GM18861 (cell line): ENCODE data around the gene COPB1.

Experiments
- ATAC-seq: cut with Tn5 transposase; IDR thresholded peaks from one replicate; pipeline ENCODE4 v1.9.1; 2021; ENCODE audit not compliant: unreplicated experiment

COPB1 gene

GRCh38 chr11:14506532-14506931 is 6.9 kb upstream of the COPB1 start:
- no peak for ATAC-seq

DNA sequence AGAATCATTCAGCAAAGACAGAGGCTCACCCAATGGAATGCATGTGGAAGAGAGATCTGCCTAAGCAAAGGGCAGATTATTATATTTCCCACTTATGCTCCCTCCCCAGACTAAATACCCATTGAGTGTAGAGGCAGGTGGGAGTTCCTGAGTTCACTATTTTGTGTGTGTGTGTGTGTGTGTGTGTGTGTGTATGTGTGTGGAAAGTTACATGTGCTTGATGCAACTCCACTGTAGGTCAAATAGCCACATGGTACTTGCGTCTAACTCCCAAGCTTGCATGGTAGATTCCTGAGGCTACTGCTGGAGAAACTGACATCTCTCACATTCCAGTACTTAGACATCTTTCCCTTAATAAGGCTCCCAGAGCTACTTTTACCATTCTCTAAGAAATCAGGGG is 3.4 kb upstream of the COPB1 start:
- no peak for ATAC-seq

- ATAC-seq = no peak
These were observed 2.4 kb upstream of the COPB1 start for GRCh38 chr11:14502039-14502438.

DNA sequence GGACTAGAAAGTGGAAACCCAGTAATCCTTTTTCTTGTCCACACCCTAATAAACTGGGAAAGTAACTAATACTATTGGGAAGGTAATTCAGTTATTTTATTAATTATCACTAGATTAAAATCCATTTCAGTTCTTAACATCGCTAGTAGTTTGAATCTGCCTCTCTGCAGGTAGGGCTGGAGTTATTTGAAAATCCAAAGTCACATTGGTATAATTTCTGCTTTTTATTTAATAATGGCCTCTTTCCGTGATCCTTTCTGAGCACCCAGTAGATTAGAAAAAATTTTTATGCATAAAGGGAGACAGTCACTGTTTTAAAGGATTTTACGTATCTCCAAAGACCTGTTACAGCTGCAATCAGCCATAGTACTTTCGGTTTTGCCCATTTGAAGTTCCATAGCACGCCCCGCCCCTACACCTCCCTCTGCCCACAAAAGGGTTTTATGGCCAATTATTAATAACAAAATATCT is 605 bp upstream of the COPB1 start:
- ATAC-seq = peak; percentile 25

DNA sequence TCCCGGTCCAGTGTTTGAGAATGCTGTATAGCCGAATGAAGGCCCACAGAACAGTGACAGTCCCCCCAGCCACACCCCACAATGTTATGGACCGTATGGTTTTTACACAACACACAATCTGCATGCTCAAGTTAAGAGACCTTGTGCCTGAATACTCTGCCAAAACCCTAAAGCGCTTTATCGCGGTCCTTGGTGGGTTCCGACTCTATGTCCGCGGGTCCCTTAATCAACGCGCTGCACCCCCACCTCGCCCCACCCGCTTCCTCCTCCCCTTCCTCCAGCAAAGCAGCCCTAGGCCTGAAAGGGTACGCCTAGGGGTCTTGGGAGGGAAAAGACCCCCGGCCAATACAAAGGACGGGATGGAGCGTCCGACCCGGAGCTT is 442 bp downstream of the COPB1 start:
- ATAC-seq = no peak

DNA sequence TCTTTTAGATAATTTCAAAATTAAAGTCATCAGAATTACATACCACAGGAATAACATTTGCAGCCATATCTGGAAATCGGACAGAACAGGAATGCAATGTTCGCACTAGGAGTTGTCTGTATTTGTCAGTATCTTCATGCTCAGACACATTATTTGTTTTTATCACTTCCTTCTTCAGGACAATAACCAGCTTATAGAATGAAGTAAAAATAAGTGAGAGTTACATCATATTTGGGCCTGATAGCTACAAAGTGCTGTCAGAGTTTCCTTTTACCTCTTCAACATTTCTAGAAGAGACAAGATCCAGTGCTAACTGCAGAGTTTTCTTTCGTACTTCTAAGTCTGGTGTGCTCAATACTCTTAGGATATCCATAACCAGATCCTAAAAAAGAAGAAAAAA is 18.9 kb downstream of the COPB1 start:
- ATAC-seq = no peak

DNA sequence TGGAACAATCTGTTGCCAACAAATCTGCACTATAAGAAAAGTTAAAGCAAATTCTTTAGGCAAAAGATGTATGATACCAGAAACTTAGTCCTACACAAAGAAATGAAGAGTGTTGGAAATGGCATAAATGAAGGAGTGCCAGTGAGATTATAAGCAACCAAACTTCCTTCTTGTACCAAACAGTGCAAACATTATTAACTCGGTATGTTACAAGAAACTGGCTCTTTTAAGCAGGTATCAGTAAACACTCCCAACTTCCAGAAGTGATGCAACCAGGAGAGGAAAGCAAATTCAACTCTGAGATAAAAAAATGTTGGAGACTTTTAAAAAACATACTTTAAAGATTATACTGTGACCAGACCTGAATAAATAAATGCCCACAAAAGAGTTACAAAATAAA is 28.5 kb downstream of the COPB1 start:
- no peak for ATAC-seq

DNA sequence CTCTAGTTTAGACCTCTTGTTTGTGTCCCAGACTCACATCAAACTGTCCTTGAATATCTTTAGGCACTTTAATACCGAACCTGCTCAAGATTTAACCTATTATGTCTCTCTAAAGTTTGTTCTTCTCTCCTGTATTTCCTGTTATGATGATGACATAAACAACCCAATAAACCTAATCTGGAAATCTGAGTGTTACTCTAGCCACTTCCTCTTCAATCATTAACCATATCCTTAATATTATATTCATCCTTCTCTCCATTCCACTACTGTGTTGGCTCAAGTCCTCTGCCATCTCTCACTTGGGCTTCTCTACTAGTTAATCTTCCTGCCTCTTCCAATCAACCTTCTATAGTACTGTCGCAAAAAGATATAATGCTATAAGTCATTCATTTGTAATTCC is 36.0 kb downstream of the COPB1 start:
- no peak for ATAC-seq

DNA sequence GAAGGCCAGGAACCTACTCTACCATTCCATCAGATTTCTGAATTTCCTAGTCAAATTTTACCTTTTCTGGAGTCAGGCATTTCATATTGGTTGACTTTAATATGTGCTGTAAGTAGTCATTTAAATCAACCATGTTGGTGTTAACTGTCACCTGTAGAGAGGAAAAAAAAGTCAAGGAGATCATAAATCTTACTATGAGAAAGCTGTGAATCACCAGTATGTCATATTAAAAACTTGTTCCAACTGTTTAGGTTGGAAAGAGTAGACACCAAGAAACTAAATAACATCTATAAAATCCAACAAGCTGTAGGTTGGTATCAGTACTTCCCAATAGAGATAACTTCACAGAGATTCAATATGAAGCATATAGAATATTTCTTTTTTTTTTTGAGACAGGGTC is 39.5 kb downstream of the COPB1 start:
- ATAC-seq = no peak

DNA sequence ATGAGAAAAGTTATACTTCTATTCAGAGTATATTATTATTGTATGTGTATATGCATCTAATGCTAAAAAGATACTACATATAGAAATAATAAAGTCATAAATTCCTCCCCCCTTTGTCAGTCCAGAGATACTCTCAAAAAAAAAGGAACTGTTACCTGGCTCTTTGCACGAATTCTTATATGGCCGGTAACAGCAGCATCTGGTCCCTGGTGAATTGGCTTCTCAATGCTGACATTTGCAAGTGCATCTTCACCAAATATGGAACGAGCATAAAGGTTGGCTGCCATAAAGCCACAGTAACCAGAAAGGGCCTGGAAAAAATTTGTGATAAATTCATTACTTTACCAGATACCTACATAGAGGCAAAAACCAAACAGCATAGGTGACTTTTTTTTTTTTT is 41.2 kb downstream of the COPB1 start:
- no peak for ATAC-seq

GRCh38 chr11:14455648-14456430 is 43.8 kb downstream of the COPB1 start:
- no peak for ATAC-seq

DNA sequence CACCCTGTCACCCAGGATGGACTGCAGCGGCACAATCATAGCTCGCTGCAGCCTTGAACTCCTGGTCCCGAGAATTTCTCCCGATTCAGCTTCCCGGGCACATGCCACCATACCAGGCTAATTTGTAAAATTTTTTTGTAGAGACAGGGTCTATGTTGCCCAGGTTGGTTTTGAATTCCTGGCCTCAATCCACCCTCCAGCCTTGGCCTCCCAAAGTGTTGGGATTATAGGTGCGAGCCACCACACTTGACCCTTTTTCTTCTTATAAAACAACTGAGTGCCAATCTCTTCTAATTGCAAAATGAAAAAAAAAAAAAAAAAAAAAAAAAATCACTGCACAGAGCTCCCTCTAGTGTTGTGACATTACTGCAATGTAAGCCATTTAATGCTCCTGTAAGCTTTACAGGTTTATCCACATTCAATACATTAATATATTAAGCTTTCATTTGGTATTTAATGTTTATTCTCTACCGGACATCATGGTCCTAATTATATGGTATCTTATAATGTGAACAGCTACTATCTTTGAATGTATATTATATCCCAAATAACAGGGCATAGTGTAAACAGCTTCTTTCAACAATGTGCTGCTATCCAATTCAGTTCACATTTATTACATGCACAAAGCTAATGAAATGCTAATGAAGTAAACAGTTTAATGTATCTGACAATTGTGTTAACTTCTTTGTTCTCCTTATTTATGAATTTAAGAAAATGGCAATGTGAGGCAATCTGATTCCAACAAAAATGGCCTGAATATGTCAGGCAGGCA is 44.6 kb downstream of the COPB1 start:
- no peak for ATAC-seq

DNA sequence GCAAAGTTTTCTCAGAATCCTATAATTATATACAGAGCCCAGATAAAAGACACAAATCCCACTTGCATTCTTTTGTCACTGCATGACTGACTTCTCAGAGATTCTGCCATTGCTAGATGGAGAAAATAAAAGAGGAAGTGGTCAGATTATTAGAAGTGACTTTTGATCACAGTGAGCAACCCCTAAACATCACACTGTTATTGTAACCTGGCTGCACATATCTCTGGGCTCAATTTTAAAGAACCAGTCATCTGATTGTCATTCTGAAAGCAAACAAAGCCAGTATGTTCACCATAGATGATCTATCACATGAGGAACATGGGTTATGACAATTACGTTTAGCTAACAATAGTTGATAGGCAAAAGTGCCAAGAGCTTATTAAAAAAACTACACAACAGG is 47.8 kb downstream of the COPB1 start:
- peak; percentile 48 for ATAC-seq

- no peak for ATAC-seq
These were observed 50.3 kb downstream of the COPB1 start for GRCh38 chr11:14449302-14449714.

DNA sequence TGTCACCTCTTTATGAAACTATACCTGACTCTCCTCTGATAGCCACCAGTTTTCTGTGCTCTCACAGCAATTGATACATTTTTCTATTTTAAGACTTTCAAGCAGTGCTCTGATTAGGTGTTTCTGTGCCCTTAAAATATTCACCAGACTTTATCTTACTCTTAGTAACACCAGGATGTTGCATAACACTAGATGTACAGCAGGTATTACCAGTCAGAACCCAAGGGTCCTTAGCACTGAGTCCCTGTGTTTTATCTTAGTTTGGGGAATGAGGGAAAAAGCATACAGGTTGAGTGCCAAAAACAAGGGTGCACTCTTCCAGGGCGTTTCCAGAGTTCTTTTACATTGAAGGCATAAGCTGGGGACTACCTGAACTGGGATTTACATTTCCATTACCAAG is 51.4 kb downstream of the COPB1 start:
- no peak for ATAC-seq

GRCh38 chr11:14446701-14447169 is 52.9 kb downstream of the COPB1 start:
- ATAC-seq = no peak

DNA sequence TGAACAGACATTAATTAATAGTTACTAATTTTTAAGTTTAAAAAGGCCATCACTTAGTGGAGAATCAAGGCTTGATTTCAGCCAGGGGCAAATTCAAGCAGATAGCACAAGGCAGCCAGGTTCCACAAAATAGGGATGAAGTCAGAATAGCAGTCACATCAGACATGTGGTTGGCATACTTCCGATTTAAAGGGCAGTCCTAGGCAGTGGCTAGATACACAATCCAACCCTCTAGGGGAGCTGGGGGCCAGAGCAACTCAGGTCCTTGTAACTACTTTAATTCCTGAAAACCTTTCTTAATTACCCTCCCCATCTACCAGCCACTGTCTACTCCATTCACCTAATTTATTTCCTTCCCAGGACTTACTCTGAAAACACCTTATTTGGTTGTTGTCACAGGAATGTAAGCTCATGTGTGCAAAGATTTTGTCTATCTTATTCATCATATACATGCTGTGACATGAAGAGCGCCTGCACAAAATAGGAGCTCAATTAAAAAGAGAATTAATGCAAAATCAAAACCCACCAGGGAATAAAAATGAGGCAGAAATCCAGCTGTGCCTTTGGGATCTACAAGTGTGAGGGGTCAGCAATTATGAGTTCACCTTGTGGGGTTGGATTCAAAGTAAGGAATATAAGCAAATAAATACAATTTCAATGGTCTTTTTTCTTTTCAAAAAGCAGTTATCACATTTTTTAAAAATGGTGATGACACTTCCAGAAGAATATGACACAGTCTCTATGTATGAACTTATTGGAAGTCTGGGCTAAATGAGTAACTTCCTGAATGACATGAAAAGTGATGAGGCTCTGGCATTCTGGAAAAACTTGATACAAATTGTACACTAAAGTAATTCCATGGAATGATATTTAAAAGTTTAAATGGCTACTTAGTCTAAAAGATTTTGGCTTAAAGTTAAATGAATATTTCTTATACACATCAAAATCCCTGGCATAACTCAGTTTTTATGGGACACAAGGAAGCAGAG is 53.8 kb downstream of the COPB1 start:
- no peak for ATAC-seq

DNA sequence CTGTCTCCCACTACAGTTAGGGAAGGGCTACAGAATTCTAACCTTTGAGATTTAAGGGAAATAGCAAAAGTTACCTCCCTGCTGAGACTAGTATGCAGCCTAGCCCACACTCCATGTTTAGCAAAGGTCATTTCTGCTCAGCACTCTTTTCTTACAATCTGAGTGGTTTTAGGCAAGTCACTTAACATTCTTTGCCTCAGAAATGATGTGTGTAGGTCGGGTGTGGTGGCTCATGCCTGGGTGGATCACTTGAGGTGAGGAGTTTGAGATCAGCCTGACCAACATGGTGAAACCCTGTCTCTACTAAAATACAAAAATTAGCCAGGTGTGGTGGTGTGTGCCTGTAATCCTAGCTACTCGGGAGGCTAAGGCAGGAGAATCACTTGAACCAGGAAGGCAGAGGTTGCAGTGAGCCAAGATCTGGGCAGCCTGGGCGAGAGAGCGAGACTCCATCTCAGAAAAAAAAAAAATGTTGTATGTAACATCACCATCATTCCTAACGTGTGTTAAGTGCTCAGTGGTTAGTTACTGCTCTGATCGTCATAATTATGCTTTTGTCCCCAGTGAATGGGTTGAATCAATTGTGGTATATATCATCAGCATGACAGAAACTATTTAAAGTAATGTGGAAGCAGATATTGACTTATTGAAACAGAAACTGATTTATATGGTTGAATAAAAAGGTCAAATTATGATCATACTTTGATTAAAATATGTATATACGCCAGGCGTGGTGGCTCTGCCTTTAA is 55.0 kb downstream of the COPB1 start:
- ATAC-seq = no peak

- no peak for ATAC-seq
These were observed 56.0 kb downstream of the COPB1 start for GRCh38 chr11:14443638-14444037.

DNA sequence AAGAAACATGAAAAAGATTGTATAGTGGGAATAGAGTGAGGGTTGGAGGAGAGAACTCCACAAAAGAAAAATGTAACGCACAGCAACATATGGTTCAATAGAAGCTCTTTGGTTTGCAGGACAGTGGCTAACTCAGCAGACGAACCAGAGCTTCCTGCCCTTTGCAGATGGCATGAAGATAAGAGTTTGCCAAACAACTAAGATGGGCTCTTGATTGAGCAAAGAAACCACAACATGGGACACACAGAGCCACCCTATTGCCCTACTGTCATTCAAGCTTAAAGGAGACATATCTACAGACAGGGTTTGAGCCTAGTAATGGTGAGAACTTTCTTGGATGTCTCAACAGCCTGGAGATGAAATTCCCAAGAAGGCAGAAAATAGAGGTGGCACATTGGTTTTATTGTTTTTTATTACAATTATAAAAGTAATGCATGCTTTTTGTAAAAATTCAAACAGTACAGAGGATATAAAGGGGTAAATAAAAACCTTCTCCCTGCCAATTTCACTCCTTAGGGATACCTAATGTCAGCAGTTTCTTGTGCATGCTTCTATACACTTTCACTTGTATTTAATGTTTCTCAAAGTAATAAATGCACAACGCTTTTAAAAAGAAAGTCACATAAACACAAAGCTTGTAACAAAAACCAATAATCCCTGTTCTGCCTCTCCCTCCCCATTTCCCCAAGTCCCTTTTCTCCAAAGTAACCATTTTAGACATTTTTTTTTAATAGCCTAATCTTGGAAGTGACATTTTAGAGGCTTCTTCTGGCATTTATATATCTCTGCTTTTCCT is 63.7 kb downstream of the COPB1 start:
- ATAC-seq = no peak
